Activated CD8-positive, alpha-beta T cell treated with anti-CD3 and anti-CD28 coated beads for 36 hours (primary cell): Measurements from ENCODE around the gene ZBTB7B. TPM values are rescaled to one million over a fixed set of nuclear protein-coding genes. Genes with fewer than 3 reads are reported as not detected.

Source experiments
- ATAC-seq: fragments of 200-7000 bp; cut with Tn5 transposase; one replicate; pipeline ENCODE4 v1.10.0; 2021; ENCODE audit warnings: mild to moderate bottlenecking, moderate library complexity
- CTCF ChIA-PET: fragments of 350-600 bp; sonication (Branson Sonifier 250); formaldehyde crosslinking; loops from one replicate; lab custom pipeline; 2021; ENCODE audit warnings: antibody characterized with exemption; lab: Charles Lee
- POLR2A ChIA-PET: fragments of 350-600 bp; sonication (Branson Sonifier 250); formaldehyde crosslinking; loops from one replicate; lab custom pipeline; 2021; ENCODE audit warnings: antibody characterized with exemption; lab: Charles Lee
- DNase-seq: peaks from one replicate; pipeline ENCODE4 v3.0.0-alpha.2; 2020
- H3K27ac Mint-ChIP-seq: one replicate; pipeline ENCODE4 v1.8.0; 2021; ENCODE audit warnings: mild to moderate bottlenecking, mixed read lengths
- H3K27me3 Mint-ChIP-seq: one replicate; pipeline ENCODE4 v1.8.0; 2021; ENCODE audit warnings: mixed read lengths
- H3K36me3 Mint-ChIP-seq: one replicate; pipeline ENCODE4 v1.8.0; 2021; ENCODE audit warnings: low read depth, mixed read lengths
- H3K4me1 Mint-ChIP-seq: one replicate; pipeline ENCODE4 v1.8.0; 2021; ENCODE audit warnings: low read depth, mixed read lengths
- H3K4me3 Mint-ChIP-seq: one replicate; pipeline ENCODE4 v1.8.0; 2021; ENCODE audit warnings: mild to moderate bottlenecking, moderate library complexity, mixed read lengths
- H3K9me3 Mint-ChIP-seq: one replicate; pipeline ENCODE4 v1.8.0; 2021; ENCODE audit warnings: mixed read lengths
- intact Hi-C: fragments of 100-400 bp; cut with micrococcal nuclease; formaldehyde crosslinking; loops from one replicate; pipeline ENCODE4 v1.10.0; 2022
- total RNA-seq, 2 experiments: library from RNA; stranded (reverse); gene quantifications; one replicate each; pipeline ENCODE4 v1.2.3, GENCODE V29; 2021
- TF ChIP-seq, protein P1 (sequence below): fragments of 200-600 bp; IDR thresholded peaks from one replicate; pipeline ENCODE4 v1.8.0; 2022; ENCODE audit warnings: antibody characterized with exemption, mild to moderate bottlenecking

Gene ZBTB7B
- total RNA-seq, result 10 to 100 TPM; 26.3 to 26.5 TPM

- TF ChIP-seq, protein P1, sequence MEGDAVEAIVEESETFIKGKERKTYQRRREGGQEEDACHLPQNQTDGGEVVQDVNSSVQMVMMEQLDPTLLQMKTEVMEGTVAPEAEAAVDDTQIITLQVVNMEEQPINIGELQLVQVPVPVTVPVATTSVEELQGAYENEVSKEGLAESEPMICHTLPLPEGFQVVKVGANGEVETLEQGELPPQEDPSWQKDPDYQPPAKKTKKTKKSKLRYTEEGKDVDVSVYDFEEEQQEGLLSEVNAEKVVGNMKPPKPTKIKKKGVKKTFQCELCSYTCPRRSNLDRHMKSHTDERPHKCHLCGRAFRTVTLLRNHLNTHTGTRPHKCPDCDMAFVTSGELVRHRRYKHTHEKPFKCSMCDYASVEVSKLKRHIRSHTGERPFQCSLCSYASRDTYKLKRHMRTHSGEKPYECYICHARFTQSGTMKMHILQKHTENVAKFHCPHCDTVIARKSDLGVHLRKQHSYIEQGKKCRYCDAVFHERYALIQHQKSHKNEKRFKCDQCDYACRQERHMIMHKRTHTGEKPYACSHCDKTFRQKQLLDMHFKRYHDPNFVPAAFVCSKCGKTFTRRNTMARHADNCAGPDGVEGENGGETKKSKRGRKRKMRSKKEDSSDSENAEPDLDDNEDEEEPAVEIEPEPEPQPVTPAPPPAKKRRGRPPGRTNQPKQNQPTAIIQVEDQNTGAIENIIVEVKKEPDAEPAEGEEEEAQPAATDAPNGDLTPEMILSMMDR, result no peak
- DNase-seq, result no peak
- CTCF ChIA-PET, result interaction anchor here (1.0 to 1.6 kb wide), 2 partner anchors 15 to 58 kb away, joined by 3 to 4 read pairs; no protein-coding TSS in a partner anchor
- no peak for ATAC-seq
- POLR2A ChIA-PET, result interaction anchor here (0.8 to 1.7 kb wide), 5 partner anchors 15 to 134 kb away, joined by 3 to 7 read pairs (median 4); partner anchors contain the start of genes FLAD1 and PBXIP1
- H3K4me1 Mint-ChIP-seq, result peaks cover 53% of the 10 kb centered on the region
- intact Hi-C loops, result no loop called here
- no peaks in the 10 kb centered on the region for H3K9me3 Mint-ChIP-seq
- peaks cover 5% of the 10 kb centered on the region for H3K36me3 Mint-ChIP-seq
- peak within 1 kb of the TSS; percentile 92 for H3K27ac Mint-ChIP-seq
- no peaks in the 10 kb centered on the region for H3K27me3 Mint-ChIP-seq
- peak within 1 kb of the TSS; percentile 85 for H3K4me3 Mint-ChIP-seq
Measured at GRCh38 chr1:155002464-155003226, at the start of gene ZBTB7B. Gene ZBTB7B, plus strand, starts transcription at chr1:155002802. Its CDS starts 11,859 bp downstream, at chr1:155014661.

DNA sequence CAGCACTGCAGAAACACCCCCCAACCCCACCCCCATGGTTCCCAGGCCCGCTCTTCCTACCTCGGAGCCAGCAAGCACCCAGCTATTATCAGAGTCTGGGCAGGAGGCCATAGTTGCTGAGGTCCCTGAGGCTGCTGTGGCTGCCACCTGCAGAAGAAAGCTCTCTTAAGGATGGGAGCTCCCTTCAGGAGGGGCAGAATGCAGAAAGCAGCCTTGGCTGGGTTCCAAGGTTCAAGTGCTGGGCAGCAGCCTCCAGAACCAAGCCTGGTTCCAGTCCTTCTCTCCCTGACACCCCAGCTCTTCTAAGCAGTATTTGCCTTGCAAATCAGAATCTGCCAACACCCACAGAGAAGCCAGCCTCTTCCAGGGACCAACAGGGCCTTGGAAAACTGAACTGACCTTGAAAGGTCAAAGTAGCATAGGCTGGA, 49.0 kb upstream of the ZBTB7B start:
- TF ChIP-seq, protein P1, result no peak
- Mint-ChIP-seq H3K4me1 (peaks cover 69% of the 10 kb centered on the region), H3K9me3 (no peaks in the 10 kb centered on the region), H3K27me3 (no peaks in the 10 kb centered on the region), H3K27ac (peak overlapping the region; percentile 97), H3K36me3 (peaks cover 9% of the 10 kb centered on the region), H3K4me3 (no peak overlapping the region)
- no peak for ATAC-seq
- ChIA-PET CTCF (interaction anchor here (2.6 to 6.7 kb wide), 3 partner anchors 15 to 108 kb away, joined by 8 to 49 read pairs (median 37); partner anchors contain the start of gene PMVK), POLR2A (interaction anchor here (1.1 to 3.3 kb wide), 2 partner anchors 18 to 91 kb away, joined by 3 to 11 read pairs; no protein-coding TSS in a partner anchor)
- no peak for DNase-seq
- intact Hi-C loops, result no loop called here

- POLR2A ChIA-PET, result interaction anchor here (1.4 to 3.3 kb wide), 4 partner anchors 18 to 165 kb away, joined by 3 to 11 read pairs (median 7); partner anchors contain the start of genes FLAD1 and PMVK
- peak overlapping the region; percentile 97 for H3K27ac Mint-ChIP-seq
- peaks cover 10% of the 10 kb centered on the region for H3K36me3 Mint-ChIP-seq
- CTCF ChIA-PET, result interaction anchor here (1.6 to 6.7 kb wide), 7 partner anchors 16 to 107 kb away, joined by 3 to 49 read pairs (median 12); partner anchors contain the start of genes ADAM15, PMVK and SHC1
- TF ChIP-seq, protein P1, result no peak
- DNase-seq, result no peak
- intact Hi-C loops, result no loop called here
- peak overlapping the region; percentile 91 for H3K4me3 Mint-ChIP-seq
- ATAC-seq, result no peak
- no peaks in the 10 kb centered on the region for H3K9me3 Mint-ChIP-seq
- H3K4me1 Mint-ChIP-seq, result peaks cover 67% of the 10 kb centered on the region
- no peaks in the 10 kb centered on the region for H3K27me3 Mint-ChIP-seq
Measured at GRCh38 chr1:154954541-154954940, 48.1 kb upstream of the ZBTB7B start.

DNA sequence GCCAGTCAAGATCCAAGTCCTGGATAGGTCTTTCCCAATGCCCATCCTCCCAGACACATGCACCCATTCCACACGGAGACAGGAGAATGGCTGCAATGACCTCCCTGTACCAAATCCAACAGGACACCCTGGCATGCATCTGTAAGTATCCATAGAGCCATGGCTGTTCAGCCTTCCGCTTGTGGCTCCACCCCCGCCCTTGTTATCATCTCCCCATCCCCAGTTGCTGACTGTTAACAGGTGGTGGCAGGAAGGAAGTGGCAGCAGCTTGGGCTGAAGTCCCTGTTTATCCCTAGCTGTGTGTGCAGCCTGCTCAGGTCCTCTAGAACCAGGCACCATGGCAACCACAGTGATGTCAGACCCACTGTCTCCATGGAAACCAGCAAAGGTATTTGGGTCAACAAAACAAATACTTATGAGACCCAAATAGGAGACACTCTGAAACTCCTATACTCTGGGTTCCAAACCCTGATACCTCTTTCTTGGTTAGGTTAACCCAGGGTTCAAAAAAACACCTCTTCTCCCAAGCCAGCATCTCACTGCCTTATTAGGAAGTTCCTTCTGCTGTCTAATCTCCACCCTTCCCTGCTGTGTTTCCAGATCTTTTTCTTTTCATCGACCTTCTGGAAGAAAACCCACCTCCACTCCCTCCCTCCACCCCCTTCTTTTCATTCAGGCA, 47.4 kb upstream of the ZBTB7B start:
- peak overlapping the region; percentile 97 for H3K27ac Mint-ChIP-seq

More for the DNA sequence above, 47.4 kb upstream of the ZBTB7B start:
- intact Hi-C loops, result no loop called here
- H3K36me3 Mint-ChIP-seq, result peaks cover 13% of the 10 kb centered on the region
- H3K27me3 Mint-ChIP-seq, result no peaks in the 10 kb centered on the region
- peak; percentile 94 for DNase-seq
- ChIA-PET CTCF (interaction anchor here (0.7 to 6.7 kb wide), 15 partner anchors 15 to 285 kb away, joined by 3 to 49 read pairs (median 4); partner anchors contain the start of genes ADAM15, KRTCAP2, LENEP and PMVK), POLR2A (interaction anchor here (0.9 to 3.3 kb wide), 10 partner anchors 9 to 365 kb away, joined by 3 to 11 read pairs (median 5); partner anchors contain the start of genes FLAD1, PMVK and ZBTB7B)
- peaks cover 70% of the 10 kb centered on the region for H3K4me1 Mint-ChIP-seq
- H3K4me3 Mint-ChIP-seq, result peak overlapping the region; percentile 91
- TF ChIP-seq, protein P1, result no peak
- peak; percentile 85 for ATAC-seq
- no peaks in the 10 kb centered on the region for H3K9me3 Mint-ChIP-seq
